Measurements from ENCODE around the gene RRP12.

The RRP12 gene

GRCh38 chr10:97407952-97408248 is 6.8 kb upstream of the RRP12 start:
- no peak for DNase-seq

DNA sequence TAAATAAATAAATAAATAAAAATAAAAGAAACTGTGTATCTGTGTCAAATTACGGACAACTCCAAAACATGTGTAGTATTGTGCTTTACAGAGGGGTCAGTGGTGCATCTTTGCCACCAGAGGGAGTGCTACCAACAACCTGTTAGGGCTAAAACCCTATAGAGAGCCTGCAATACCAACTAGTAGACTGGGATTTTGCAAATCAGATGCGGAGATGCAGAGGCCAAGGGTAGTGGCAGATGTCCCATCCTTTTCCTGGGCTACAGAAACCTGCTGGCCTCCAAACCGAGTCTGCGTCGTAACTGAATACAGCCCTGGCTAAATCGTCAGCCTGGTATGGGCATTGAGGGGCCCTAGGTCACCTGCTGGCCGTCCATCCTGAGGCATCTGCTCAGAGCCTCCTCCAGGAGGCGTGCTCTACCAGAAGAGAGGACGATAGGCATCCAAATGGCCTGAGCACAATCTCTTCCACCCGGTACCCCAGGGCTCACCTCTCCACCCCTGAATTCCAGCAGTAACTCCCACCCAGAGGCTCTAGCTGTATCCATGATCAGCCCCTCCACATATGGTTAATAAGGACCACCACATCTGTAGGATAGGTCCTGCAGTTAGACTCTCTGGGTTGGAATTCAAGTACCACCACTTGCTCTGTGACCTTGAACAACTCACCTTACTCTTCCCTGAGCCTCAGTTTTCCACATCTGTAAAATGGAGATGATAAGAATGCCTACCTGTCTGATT is 6.2 kb upstream of the RRP12 start:
- peak; percentile 76 to 92 (median 88) for DNase-seq

DNA sequence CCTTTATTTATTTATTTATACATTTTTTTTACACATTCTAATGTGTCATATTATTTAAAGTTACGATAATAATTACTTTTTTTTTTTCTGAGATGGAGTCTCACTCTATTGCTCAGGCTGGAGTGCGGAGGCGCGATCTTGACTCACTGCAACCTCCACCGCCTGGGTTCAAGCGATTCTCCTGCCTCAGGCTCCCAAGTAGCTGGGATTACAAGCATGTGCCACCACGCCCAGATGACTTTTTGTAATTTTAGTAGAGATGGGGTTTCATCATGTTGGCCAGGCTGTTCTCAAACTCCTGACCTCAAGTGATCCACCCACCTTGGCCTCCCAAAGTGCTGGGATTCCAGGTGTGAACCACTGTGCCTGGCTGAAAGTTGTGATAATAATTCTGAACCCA is 5.3 kb upstream of the RRP12 start:
- peak in 2 of 4 experiments; percentile 33 to 35 for DNase-seq

GRCh38 chr10:97406064-97406463 is 4.9 kb upstream of the RRP12 start:
- peak; percentile 86 to 94 (median 92) for DNase-seq

DNA sequence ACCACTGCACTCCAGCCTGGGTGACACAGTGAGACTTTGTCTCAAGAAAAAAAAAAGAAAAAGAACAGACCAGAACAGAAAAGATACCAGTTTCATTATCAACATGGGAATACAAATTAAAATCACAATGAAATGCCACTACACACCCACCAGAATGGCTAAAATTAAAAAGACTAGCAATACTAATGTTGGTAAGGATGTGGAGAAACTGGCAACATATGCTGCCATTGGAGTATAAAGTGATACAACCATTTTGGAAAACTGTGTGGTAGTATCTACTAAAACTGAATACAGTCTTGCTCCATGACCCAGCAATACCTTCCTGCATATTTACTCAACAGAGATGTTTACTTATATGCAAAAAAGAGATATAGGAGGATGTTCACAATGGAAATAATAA is 2.9 kb upstream of the RRP12 start:
- no peak for DNase-seq

DNA sequence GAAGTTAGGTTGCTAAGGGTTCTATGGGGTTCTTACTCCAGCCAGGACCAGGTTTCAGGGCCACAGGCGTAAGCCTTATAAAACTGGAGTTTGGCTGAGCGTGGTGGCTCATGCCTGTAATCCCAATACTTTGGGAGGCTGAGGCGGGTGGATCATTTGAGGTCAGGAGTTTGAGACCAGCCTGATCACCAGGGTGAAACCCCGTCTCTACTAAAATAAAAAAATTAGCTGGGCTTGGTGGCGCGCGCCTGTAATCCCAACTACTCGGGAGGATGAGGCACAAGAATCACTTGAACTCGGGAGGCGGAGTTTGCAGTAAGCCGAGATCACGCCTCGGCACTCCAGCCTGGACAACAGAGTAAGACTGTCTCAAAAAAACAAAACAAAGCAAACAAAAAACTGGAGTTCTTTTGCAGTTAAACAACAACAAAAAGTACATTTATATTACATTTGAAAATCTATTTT is 347 bp upstream of the RRP12 start:
- no peak for DNase-seq

DNA sequence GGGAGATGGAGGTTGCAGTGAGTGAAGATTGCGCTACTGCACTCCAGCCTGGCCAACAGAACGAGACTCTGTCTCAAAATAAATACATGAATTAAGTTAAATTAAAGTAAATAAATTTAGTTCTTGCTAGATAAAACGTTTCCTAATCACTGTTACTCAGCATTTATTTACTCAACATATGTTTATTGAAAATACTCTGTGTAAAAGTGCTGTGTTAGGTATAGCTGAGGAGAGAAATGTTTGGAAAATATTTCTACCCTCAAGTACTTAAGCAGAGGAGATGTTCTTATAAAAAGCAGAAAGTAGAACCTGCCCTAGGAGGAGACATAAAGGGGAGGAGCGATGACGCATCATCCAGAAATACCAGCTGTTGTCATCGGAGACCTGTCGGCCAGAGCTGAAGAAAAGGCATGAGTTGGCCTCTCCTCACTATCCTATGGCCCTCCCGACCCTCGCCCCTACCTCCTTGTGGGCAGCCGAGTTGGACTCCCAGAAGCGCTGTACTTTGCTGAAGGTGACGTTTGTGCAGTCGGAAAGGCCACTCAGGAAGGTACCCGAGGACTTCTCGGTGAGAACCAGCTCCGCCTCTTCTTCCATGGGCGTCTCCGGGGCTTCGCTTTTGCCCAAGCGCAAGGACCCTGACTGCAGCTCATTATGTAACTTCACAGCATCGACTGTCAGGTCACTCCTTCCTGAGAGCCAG is 1.1 kb downstream of the RRP12 start:
- DNase-seq, result peak in 3 of 4 experiments; percentile 47 to 80 (median 66)

- no peak for DNase-seq
Measured at GRCh38 chr10:97396056-97396455, 5.1 kb downstream of the RRP12 start.

DNA sequence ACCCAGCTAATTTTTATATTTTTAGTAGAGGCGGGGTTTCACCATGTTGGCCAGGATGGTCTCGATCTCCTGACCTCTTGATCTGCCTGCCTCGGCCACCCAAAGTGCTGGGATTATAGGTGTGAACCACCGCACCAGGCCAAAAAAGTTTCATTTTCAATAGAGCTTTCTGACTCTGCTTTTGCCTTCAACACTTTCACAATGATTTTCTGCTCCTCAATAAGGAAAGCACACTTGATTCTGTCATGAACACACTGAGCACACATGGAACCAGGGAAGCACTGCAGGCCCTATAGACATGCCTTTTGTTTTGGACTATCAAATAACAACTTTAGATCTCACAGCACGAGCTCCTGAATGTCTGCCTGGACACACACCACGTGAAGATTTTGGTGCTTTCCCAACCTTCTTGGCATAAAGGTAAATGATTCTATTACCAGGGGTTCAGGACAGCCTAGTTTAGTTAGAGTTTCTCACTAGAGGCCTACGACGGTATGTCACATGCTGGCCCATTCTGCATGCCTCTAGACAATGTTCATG is 8.0 kb downstream of the RRP12 start:
- no peak for DNase-seq

- DNase-seq, result peak in 3 of 4 experiments; percentile 40 to 59 (median 41)
Measured at GRCh38 chr10:97390091-97390490, 11.0 kb downstream of the RRP12 start.

GRCh38 chr10:97388152-97388551 is 13.0 kb downstream of the RRP12 start:
- DNase-seq, result peak; percentile 43 to 80 (median 62)

- DNase-seq, result no peak
Measured at GRCh38 chr10:97385565-97385964, 15.6 kb downstream of the RRP12 start.

DNA sequence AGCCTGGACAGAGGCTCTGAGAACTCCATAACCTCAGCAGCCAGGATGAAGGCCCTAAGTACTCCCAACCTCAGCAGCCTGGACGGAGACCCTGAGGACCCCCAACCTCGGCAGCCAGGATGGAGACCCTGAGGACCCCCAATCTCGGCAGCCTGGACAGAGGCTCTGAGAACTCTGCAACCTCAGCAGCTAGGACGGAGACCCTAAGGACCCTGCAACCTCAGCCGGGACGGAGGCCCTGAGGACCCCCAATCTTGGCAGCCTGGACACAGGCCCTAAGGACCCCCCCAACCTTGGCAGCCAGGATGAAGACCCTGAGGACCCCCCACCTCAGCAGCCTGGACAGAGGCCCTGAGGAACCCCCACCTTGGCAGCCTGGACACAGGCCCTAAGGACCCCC is 16.5 kb downstream of the RRP12 start:
- no peak for DNase-seq

- DNase-seq, result no peak
Measured at GRCh38 chr10:97384156-97384555, 17.0 kb downstream of the RRP12 start.

DNA sequence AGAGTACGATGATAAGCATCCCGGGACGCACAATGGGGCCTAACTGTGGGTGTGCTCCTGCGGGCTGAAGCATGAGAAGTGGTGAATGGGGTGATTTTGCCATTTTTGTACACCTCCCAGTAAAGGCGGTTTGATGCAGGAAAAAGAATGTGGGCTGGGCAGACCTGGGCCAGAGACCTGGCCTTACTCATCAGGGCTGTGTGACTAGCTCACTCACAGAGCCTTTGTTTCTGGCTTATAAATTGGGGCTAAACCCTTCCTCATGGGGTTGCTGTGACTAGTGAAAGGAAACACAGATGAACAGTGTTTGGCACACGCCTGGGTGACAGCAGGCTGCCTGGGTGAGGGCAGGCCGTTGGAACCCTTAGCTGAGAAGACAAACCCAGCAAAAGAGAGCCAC is 18.0 kb downstream of the RRP12 start:
- DNase-seq, result no peak

GRCh38 chr10:97381626-97382025 is 19.5 kb downstream of the RRP12 start:
- DNase-seq, result no peak

DNA sequence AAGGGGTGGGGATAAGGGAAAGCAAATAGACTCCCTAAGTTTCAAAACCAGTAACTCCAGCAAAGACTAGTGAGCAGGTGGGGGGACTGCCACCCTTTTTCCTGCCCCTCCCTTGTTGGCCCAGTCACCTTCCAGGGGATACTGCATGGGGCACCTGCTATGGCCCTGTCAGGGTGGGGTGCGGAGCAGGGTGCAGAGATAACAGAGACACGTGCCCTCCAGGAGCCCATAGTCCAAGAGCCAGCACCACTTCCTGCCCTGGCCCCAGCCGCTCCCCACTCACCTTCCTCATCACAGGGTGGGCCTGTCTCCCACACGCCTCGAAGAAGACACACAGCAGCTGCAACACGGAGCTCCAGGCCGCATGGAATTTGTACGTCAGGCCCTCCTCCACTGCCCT is 20.6 kb downstream of the RRP12 start:
- no peak for DNase-seq

GRCh38 chr10:97378933-97379921 is 21.9 kb downstream of the RRP12 start:
- no peak for DNase-seq

DNA sequence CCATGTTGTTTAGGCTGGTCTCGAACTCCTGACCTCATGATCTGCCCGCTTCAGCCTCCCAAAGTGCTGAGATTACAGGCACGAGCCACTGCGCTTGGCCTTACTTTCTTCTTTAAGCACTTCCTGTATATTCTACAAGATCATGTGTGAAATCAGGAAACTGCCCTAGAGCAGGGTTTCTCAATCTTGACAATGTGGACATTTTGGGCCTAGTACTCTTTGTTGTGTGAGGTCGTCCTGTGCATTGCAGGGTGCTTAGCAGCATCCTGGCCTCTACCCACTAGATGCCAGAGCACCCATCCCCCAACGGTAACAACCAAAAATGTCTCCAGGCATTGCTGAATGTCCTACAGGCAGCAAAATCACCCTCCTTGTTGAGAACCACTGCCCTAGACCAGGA is 24.7 kb downstream of the RRP12 start:
- DNase-seq, result peak; percentile 73 to 91 (median 80)

- no peak for DNase-seq
Measured at GRCh38 chr10:97373456-97373855, 27.7 kb downstream of the RRP12 start.

- DNase-seq, result peak; percentile 36 to 75 (median 63)
Measured at GRCh38 chr10:97372233-97372875, 28.8 kb downstream of the RRP12 start.

GRCh38 chr10:97371696-97372095 is 29.4 kb downstream of the RRP12 start:
- DNase-seq, result no peak
